ENCODE measurements around the gene BEND6. TPM values are rescaled to one million over a fixed set of nuclear protein-coding genes. Genes with fewer than 3 reads are reported as not detected.

Gene BEND6
- total RNA-seq, 1 donor from 2014 or later = 4.4 TPM

DNA sequence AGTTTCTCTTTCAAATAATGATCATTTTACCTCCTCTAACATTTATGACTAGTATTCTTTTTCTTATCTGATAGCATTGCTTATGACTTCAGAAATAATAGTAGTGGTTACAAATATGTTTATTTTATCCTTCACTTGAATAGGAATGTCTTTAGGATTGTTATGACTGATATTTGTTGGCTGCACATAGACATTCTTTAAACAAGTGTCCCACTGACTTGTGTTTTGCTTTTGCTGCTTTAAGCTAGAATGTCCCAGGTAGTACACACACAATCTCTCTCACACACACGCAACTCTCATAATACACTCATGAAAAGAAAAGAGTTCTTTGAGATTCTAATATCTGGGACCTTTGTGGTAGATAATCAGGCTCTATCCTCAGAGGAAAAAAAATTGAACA lies 113.2 kb downstream of the BEND6 start:
- DNase-seq (ENCODE audit: low spot score) (no peak), ATAC-seq (no peak)
- intact Hi-C loops (cut with DNase I) = no loop called here

DNA sequence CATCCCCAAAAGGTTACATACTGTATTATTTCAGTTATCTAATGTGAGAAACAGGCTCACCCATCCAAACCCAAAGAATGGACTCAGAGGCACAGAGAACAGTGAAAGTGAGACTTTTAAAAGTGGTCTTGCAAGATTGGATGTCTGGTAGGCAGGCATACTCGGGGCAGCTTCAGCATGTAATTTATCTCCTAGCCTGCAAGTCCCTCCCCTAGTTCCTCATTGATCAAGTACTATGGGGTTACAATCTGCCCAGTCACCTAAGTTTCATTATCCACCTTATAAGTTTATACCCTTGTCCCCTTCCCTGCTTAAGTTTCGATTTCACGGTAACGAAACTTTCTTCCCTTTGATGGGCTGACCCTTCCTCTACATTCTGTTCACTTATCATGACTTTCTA lies 114.3 kb downstream of the BEND6 start:
- intact Hi-C loops (cut with DNase I) = no loop called here
- no peak for ATAC-seq
- no peak for DNase-seq (ENCODE audit: low spot score)

DNA sequence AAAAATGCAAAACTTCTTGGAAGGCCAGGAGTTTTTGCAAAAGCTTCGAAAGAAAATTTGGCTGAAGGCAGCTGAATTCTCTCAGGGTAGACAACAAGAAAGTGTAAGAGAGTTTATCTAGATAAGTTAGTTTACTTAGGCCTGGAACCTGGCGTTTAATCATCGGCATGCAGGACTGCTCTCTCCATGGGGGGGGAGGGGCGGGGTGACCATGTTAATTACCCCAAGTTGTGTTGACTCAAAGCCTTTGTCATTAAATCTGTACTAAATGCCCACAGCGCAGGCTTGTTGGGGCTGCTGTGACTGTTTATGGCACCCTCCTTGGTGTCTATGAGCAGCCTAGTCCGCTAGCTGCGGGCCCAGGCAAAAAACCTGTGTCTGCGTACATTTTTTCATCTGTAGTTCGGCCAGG lies 115.0 kb downstream of the BEND6 start:
- intact Hi-C loops (cut with DNase I) = no loop called here
- ATAC-seq (no peak), DNase-seq (ENCODE audit: low spot score) (no peak)

DNA sequence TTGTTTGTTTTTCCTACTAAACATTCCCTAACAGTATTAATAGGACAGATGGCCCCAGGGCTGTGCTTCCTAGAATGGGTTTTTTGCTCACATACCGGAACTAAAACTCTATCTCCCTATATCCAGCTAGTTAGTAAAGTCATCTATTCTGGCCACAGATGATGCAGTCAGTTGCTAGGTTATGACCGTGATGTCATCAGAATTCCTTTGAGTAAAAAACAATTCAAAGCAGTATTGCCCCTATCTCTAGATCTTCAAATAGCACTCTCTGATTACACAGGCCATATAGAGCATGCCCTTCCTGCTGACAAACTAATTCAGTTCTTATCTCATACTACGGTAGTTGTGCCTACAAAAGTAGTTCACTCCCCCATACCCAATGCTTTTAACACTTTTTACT lies 117.2 kb downstream of the BEND6 start:
- ATAC-seq (no peak), DNase-seq (ENCODE audit: low spot score) (no peak)
- intact Hi-C loops (cut with DNase I) = no loop called here

DNA sequence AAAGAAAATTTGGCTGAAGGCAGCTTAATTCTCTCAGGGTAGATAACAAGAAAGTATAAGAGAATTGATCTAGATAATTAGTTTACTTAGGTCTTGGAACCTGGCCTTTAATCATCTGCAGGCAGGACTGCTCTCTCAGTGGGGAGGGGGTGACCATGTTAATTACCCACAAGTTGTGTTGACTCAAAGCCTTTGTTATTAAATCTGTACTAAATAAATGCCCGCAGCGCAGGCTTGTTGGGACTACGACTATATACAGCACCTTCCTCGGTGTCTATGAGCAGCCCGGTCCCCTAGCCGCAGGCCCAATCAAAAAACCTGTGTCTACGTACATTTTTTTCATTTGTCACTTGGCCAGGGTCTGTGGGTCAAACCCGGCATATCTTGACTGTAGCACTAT lies 119.5 kb downstream of the BEND6 start:
- intact Hi-C loops (cut with DNase I) = no loop called here
- ATAC-seq (no peak), DNase-seq (ENCODE audit: low spot score) (no peak)

DNA sequence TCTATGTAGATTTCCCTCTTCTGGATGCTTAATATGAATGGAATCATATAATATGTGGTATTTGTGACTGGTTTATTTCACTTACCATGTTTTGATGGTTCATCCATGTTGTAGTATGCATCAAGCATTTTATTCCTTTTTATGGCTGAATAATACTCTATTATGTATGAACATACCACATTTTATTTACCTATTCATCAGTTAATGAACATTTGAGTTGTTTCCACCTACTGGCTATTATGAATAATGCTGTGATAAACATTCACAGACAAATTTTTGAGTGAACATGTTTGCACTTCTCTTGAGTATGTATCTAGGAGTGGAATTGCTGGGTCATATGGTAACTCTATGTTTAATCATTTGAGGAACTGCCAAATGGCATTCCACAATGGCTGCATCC lies 120.2 kb downstream of the BEND6 start:
- intact Hi-C loops (cut with DNase I) = no loop called here
- DNase-seq (ENCODE audit: low spot score) = no peak
- ATAC-seq = no peak

Other genes with a start within 250 kb of the BEND6 start
- 21.5 TPM for gene KIAA1586, start 91.6 kb downstream of the BEND6 start, total RNA-seq
- gene ZNF451, start 135.1 kb downstream of the BEND6 start, total RNA-seq = 68.1 TPM
- 6.1 TPM for gene BAG2, start 217.2 kb downstream of the BEND6 start, total RNA-seq